HepG2 (cell line): Measurements from ENCODE around the gene GGA3. TPM values are rescaled to one million over a fixed set of nuclear protein-coding genes. Genes with fewer than 3 reads are reported as not detected.

ENCODE experiments used
- CBX2 ChIP-seq, 2 experiments: fragments of 200-600 bp in 1 of 2; sonication (generic); formaldehyde crosslinking in 1 of 2; IDR thresholded peaks; 2 replicates each; pipeline versions ENCODE4 v1.7.0 to v1.8.1; 2018 to 2022; ENCODE audit warnings: low read depth in 2 of 2, low read length in 1 of 2, mild to moderate bottlenecking in 1 of 2, missing genetic modification reagents in 1 of 2
- ERF ChIP-seq: IDR thresholded peaks from 2 replicates; pipeline ENCODE4 v1.6.1; 2018; ENCODE audit warnings: missing biosample characterization, missing genetic modification reagents
- FOXA3 ChIP-seq: IDR thresholded peaks from 2 replicates; pipeline ENCODE4 v1.6.1; 2016; ENCODE audit warnings: missing genetic modification reagents, missing compliant biosample characterization
- HOXD1 ChIP-seq: sonication (generic); formaldehyde crosslinking; IDR thresholded peaks from 2 replicates; pipeline ENCODE4 v1.5.0; 2020; ENCODE audit warnings: missing genetic modification reagents
- KDM3A ChIP-seq: IDR thresholded peaks from 2 replicates; pipeline ENCODE4 v1.6.1; 2018; ENCODE audit warnings: low read depth, missing compliant biosample characterization
- NFRKB ChIP-seq: fragments of 450-650 bp; IDR thresholded peaks from 2 replicates; pipeline ENCODE4 v1.6.1; 2017
- RNF2 ChIP-seq: fragments of 450-650 bp; conservative IDR thresholded peaks from 2 replicates; pipeline ENCODE4 v1.6.1; 2016; ENCODE audit warnings: low read depth
- SIN3A ChIP-seq: IDR thresholded peaks from 2 replicates; pipeline ENCODE4 v1.6.1; 2011; ENCODE audit warnings: low read depth, mild to moderate bottlenecking, control low read depth, low read length, borderline replicate concordance
- SP140L ChIP-seq: sonication (generic); formaldehyde crosslinking; IDR thresholded peaks from 2 replicates; pipeline ENCODE4 v1.4.0; 2020; ENCODE audit warnings: missing genetic modification reagents, borderline replicate concordance
- TBP ChIP-seq: sonication (generic); formaldehyde crosslinking; IDR thresholded peaks from 2 replicates; pipeline ENCODE4 v1.5.0; 2020; ENCODE audit warnings: missing genetic modification reagents
- TFDP1 ChIP-seq: IDR thresholded peaks from 2 replicates; pipeline ENCODE4 v1.6.1; 2016; ENCODE audit warnings: missing compliant biosample characterization, missing genetic modification reagents, borderline replicate concordance
- YY1 ChIP-seq: IDR thresholded peaks from 2 replicates; pipeline ENCODE4 v1.6.1; 2011; ENCODE audit warnings: low read length, low read depth, moderate library complexity, mild to moderate bottlenecking; ENCODE audit not compliant: insufficient read depth, insufficient replicate concordance
- ZNF234 ChIP-seq: sonication (generic); formaldehyde crosslinking; conservative IDR thresholded peaks from 2 replicates; pipeline ENCODE4 v1.5.1; 2020; ENCODE audit warnings: mild to moderate bottlenecking, missing genetic modification reagents
- ZNF407 ChIP-seq: sonication (generic); formaldehyde crosslinking; IDR thresholded peaks from one replicate; pipeline ENCODE4 v1.5.1; 2020; ENCODE audit warnings: mild to moderate bottlenecking, missing genetic modification reagents; ENCODE audit errors: not compliant biosample characterization
- ZNF629 ChIP-seq: sonication (generic); formaldehyde crosslinking; conservative IDR thresholded peaks from 2 replicates; pipeline ENCODE4 v1.5.0; 2020; ENCODE audit warnings: missing genetic modification reagents
- ZNF777 ChIP-seq: sonication (generic); formaldehyde crosslinking; IDR thresholded peaks from 2 replicates; pipeline ENCODE4 v1.4.0; 2020; ENCODE audit warnings: missing genetic modification reagents
- ZSCAN22 ChIP-seq: sonication (generic); formaldehyde crosslinking; IDR thresholded peaks from 2 replicates; pipeline ENCODE4 v1.4.0; 2020; ENCODE audit warnings: mild to moderate bottlenecking, missing genetic modification reagents
- polyA plus RNA-seq, 8 experiments: library from polyadenylated mRNA; depleted of rRNA in 3 of 8; stranded (reverse) in 7 of 8; unstranded in 1 of 8; fragments of >200 nt; fragmentation: Illumina TruSeq in 4 of 8; extraction: Trizol in 4 of 8; gene quantifications; 2 replicates each; pipeline versions ENCODE4 v1.2.1 to v1.2.3, GENCODE V29; 2011 to 2016; ENCODE audit warnings: low read depth in 4 of 8, missing spikeins in 1 of 8, mixed read lengths in 1 of 8; ENCODE audit not compliant: insufficient read depth in 1 of 8
- total RNA-seq, 5 experiments: library from RNA; depleted of rRNA; stranded (reverse); fragments of >200 nt; fragmentation: Illumina TruSeq; extraction: Trizol; gene quantifications; 2 replicates each; pipeline ENCODE4 v1.2.3, GENCODE V29; 2016; ENCODE audit warnings: low read depth in 1 of 5
- TF ChIP-seq, protein P1 (sequence below): sonication (generic); formaldehyde crosslinking; IDR thresholded peaks from 2 replicates; pipeline ENCODE4 v1.4.0; 2020; ENCODE audit warnings: missing genetic modification reagents, mild to moderate bottlenecking, borderline replicate concordance

The GGA3 gene
- total and polyA plus RNA-seq, 2 of the 13 experiments (the other 11 are each of a cell fraction or from before 2014, with no cell fraction given), result 28.4 to 43.7 TPM

DNA sequence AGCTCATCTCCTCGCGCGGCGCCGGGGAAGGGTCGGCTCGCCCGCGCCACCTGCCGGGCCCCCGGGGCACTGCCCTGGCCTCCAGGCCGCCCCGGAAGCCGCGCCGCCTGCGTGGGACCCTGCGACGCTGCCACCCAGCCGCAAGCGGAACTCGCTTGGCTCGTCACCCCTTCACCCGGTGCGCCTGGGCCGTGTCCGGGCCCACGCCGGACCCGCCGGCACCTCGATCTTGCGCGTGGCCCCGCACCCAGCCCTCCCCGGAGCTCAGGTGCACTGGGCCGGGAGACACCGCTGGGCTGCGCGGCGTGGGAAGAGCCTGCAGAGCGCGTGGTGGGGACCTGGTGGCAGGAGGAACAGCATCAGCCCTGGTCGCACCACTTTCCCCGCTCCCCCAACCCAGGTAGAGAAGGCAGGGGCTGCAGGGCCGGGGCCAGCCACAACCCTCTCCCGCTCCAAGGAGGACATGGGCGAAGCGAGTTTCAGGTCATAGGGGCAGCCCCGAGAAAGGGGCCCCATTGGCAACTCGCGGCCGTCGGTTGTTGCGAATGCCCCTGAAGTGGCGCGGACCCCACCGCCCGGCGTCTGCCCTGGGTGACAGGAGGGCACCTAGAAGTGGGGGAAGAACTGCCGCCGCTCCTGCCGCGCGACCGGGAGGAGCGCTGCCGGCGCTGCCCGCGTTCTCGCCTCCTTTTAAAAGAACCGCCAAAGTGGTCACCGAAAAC, 10.0 kb upstream of the GGA3 start (continued):
- TF ChIP-seq SP140L (CRISPR knock-in tag), result no peak
- peak; percentile 82; the same call in 1 of the 2 replicates for TF ChIP-seq SIN3A
- no peak for TF ChIP-seq FOXA3 (CRISPR knock-in tag)
- peak; percentile 70; the same call in 1 of the 2 replicates for TF ChIP-seq TFDP1 (CRISPR knock-in tag)
- peak; percentile 28; the same call in 1 of the 2 replicates for TF ChIP-seq HOXD1 (CRISPR knock-in tag)
- TF ChIP-seq NFRKB, result no peak
- no peak for TF ChIP-seq ZNF234
- peak; percentile 80 for TF ChIP-seq YY1
- no peak for TF ChIP-seq CBX2 (IDR thresholded peaks at IDR 0.05; ENCODE audit: low read depth, low read length)
- no peak for TF ChIP-seq CBX2 (CRISPR knock-in tag; IDR thresholded peaks at IDR 0.05; ENCODE audit: low read depth)
- TF ChIP-seq ZSCAN22 (CRISPR knock-in tag), result no peak
- TF ChIP-seq ZNF407, result no peak
- 0 out of 2 replicates have a peak, but pooled peaks have one; percentile 19 for TF ChIP-seq ERF (CRISPR knock-in tag)
- no peak for TF ChIP-seq ZNF629 (CRISPR knock-in tag)
- peak; percentile 83; the same call in 1 of the 2 replicates for TF ChIP-seq ZNF777 (CRISPR knock-in tag)
- peak; percentile 63; the same call in 1 of the 2 replicates for TF ChIP-seq TBP (CRISPR knock-in tag)
- TF ChIP-seq, protein P1, sequence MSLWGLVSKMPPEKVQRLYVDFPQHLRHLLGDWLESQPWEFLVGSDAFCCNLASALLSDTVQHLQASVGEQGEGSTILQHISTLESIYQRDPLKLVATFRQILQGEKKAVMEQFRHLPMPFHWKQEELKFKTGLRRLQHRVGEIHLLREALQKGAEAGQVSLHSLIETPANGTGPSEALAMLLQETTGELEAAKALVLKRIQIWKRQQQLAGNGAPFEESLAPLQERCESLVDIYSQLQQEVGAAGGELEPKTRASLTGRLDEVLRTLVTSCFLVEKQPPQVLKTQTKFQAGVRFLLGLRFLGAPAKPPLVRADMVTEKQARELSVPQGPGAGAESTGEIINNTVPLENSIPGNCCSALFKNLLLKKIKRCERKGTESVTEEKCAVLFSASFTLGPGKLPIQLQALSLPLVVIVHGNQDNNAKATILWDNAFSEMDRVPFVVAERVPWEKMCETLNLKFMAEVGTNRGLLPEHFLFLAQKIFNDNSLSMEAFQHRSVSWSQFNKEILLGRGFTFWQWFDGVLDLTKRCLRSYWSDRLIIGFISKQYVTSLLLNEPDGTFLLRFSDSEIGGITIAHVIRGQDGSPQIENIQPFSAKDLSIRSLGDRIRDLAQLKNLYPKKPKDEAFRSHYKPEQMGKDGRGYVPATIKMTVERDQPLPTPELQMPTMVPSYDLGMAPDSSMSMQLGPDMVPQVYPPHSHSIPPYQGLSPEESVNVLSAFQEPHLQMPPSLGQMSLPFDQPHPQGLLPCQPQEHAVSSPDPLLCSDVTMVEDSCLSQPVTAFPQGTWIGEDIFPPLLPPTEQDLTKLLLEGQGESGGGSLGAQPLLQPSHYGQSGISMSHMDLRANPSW (CRISPR knock-in tag), result no peak
- no peak for TF ChIP-seq KDM3A (CRISPR knock-in tag)
- peak; percentile 78 for TF ChIP-seq RNF2
